ENCODE measurements around the gene PARP14.

The PARP14 gene

DNA sequence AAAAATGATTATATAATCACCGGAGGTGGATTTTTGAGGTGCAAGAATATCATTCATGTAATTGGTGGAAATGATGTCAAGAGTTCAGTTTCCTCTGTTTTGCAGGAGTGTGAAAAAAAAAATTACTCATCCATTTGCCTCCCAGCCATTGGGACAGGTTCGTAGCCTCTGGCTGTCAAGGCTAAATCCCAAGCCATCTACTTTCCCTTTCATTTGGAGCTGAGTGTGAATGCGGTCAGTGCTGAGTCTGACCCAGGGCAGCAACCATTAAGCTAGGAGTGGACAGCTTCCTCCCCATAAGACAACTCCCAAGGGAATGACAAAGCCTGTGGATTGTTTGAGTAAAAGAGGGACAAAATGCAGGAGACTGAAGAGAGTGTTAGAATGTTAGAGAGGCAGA, 33.6 kb downstream of the PARP14 start:
- H3K9me2 ChIP-seq (ENCODE audit: low read depth, low read length): no peaks in the 10 kb centered on the region

DNA sequence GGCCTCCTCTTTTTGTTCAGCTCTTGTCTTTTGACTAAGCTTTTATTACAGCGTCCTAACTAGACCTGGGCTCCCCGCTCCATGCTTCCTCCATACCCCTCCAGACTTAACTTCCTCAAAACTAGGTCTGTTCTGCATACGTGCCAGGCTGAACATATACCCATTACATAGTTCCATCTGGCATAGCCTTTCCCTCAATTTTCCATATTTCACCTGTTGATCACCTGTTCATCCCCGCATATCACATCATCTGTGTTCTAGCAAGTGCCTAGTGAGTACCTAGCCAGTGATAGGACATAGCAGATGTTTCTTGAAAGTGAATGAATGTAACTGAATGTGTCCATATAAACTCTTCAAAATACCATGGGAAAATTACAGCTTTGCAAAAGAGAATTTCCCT, 36.0 kb downstream of the PARP14 start:
- Histone ChIP-seq H3K4me1 (ENCODE audit: insufficient read depth, low read length, severe bottlenecking) (peaks cover 3% of the 10 kb centered on the region), H3K4me3 (ENCODE audit: low read depth, low read length, poor library complexity, severe bottlenecking) (no peak overlapping the region), H3K9ac (ENCODE audit: low read length) (no peak overlapping the region), H3F3A (ENCODE audit: insufficient read depth, low read length) (no peaks in the 10 kb centered on the region; the same call in 1 of the 2 replicates), H4K20me1 (ENCODE audit: insufficient read depth, low read length) (no peaks in the 10 kb centered on the region), H2AFZ (ENCODE audit: low read length) (no peak overlapping the region), H3K9me2 (ENCODE audit: low read depth, low read length) (no peaks in the 10 kb centered on the region), H3K9me3 (ENCODE audit: low read length) (no peaks in the 10 kb centered on the region), H3K4me2 (ENCODE audit: low read length) (no peak overlapping the region), H3K79me2 (ENCODE audit: insufficient read depth, low read length) (no peaks in the 10 kb centered on the region), H3K27ac (ENCODE audit: low read depth, low read length, poor library complexity, severe bottlenecking) (no peak overlapping the region), H3K36me3 (ENCODE audit: insufficient read depth, low read length) (no peaks in the 10 kb centered on the region), H3K27me3 (ENCODE audit: insufficient read depth, low read length) (no peaks in the 10 kb centered on the region)
- TF ChIP-seq, protein P1, sequence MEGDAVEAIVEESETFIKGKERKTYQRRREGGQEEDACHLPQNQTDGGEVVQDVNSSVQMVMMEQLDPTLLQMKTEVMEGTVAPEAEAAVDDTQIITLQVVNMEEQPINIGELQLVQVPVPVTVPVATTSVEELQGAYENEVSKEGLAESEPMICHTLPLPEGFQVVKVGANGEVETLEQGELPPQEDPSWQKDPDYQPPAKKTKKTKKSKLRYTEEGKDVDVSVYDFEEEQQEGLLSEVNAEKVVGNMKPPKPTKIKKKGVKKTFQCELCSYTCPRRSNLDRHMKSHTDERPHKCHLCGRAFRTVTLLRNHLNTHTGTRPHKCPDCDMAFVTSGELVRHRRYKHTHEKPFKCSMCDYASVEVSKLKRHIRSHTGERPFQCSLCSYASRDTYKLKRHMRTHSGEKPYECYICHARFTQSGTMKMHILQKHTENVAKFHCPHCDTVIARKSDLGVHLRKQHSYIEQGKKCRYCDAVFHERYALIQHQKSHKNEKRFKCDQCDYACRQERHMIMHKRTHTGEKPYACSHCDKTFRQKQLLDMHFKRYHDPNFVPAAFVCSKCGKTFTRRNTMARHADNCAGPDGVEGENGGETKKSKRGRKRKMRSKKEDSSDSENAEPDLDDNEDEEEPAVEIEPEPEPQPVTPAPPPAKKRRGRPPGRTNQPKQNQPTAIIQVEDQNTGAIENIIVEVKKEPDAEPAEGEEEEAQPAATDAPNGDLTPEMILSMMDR (IDR thresholded peaks at IDR 0.05; ENCODE audit: low read length): no peak
- no peak for TF ChIP-seq EZH2 (IDR thresholded peaks at IDR 0.05; ENCODE audit: borderline replicate concordance, low read length)

More for the DNA sequence above, 33.6 kb downstream of the PARP14 start:
- no peaks in the 10 kb centered on the region for H3F3A ChIP-seq (ENCODE audit: insufficient read depth, low read length)
- H3K27ac ChIP-seq (ENCODE audit: low read depth, low read length, poor library complexity, severe bottlenecking): no peak overlapping the region
- no peak overlapping the region for H2AFZ ChIP-seq (ENCODE audit: low read length)
- no peaks in the 10 kb centered on the region for H3K4me1 ChIP-seq (ENCODE audit: insufficient read depth, low read length, severe bottlenecking)
- H3K36me3 ChIP-seq (ENCODE audit: insufficient read depth, low read length): no peaks in the 10 kb centered on the region
- no peaks in the 10 kb centered on the region for H3K9me3 ChIP-seq (ENCODE audit: low read length)
- H4K20me1 ChIP-seq (ENCODE audit: insufficient read depth, low read length): no peaks in the 10 kb centered on the region
- H3K4me3 ChIP-seq (ENCODE audit: low read depth, low read length, poor library complexity, severe bottlenecking): no peak overlapping the region
- no peaks in the 10 kb centered on the region for H3K79me2 ChIP-seq (ENCODE audit: insufficient read depth, low read length)
- no peak overlapping the region for H3K4me2 ChIP-seq (ENCODE audit: low read length)
- H3K27me3 ChIP-seq (ENCODE audit: insufficient read depth, low read length): no peaks in the 10 kb centered on the region
- TF ChIP-seq, protein P1 (IDR thresholded peaks at IDR 0.05; ENCODE audit: low read length): no peak
- TF ChIP-seq EZH2 (IDR thresholded peaks at IDR 0.05; ENCODE audit: borderline replicate concordance, low read length): no peak
- no peak overlapping the region for H3K9ac ChIP-seq (ENCODE audit: low read length)

DNA sequence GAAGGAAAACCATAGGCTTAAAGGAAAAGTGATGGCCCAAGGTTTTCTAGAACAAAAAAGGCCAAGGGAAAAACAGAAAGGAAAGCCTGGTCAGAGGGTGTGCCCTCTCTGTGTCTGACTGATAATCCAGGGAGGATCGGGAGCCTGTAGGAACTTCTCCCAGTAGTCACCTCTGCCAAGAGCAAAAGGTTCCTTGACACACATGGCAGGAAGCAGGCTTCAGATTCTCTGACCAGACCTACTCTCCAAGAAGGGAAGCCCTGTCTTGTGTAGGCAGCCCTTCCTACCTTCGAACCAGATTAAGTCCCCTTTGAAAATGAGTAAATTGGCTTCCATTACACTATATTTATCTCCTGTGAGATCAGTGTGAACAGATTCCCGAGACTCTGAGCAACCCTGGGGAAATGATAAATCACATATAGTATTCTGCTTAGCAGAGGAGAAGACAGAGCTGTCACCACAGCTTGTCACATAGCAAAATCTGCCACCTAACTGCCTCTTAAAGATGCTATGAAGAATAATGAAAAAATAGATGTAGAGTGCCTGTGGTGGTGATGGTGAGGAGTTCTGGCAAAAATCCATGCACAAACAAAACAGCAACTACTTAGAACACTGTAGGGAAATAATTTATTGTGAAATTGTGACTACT, 38.8 kb downstream of the PARP14 start:
- no peak overlapping the region for H3K27ac ChIP-seq (ENCODE audit: low read depth, low read length, poor library complexity, severe bottlenecking)
- no peaks in the 10 kb centered on the region for H3K36me3 ChIP-seq (ENCODE audit: insufficient read depth, low read length)
- peaks cover 6% of the 10 kb centered on the region for H3K4me1 ChIP-seq (ENCODE audit: insufficient read depth, low read length, severe bottlenecking)
- no peak for TF ChIP-seq EZH2 (IDR thresholded peaks at IDR 0.05; ENCODE audit: borderline replicate concordance, low read length)
- TF ChIP-seq, protein P1 (IDR thresholded peaks at IDR 0.05; ENCODE audit: low read length): no peak
- no peak overlapping the region for H3K9ac ChIP-seq (ENCODE audit: low read length)
- no peaks in the 10 kb centered on the region for H4K20me1 ChIP-seq (ENCODE audit: insufficient read depth, low read length)
- no peaks in the 10 kb centered on the region; the same call in 1 of the 2 replicates for H3F3A ChIP-seq (ENCODE audit: insufficient read depth, low read length)
- H3K4me3 ChIP-seq (ENCODE audit: low read depth, low read length, poor library complexity, severe bottlenecking): no peak overlapping the region
- H3K27me3 ChIP-seq (ENCODE audit: insufficient read depth, low read length): no peaks in the 10 kb centered on the region
- no peaks in the 10 kb centered on the region for H3K79me2 ChIP-seq (ENCODE audit: insufficient read depth, low read length)
- no peak overlapping the region for H3K4me2 ChIP-seq (ENCODE audit: low read length)
- H3K9me3 ChIP-seq (ENCODE audit: low read length): no peaks in the 10 kb centered on the region
- no peaks in the 10 kb centered on the region for H3K9me2 ChIP-seq (ENCODE audit: low read depth, low read length)
- H2AFZ ChIP-seq (ENCODE audit: low read length): no peak overlapping the region
